H1 (cell line): ENCODE data around the gene ACTN2. TPM values are rescaled to one million over a fixed set of nuclear protein-coding genes. Genes with fewer than 3 reads are reported as not detected.

Source experiments
- CHD1 ChIP-seq: IDR thresholded peaks from 2 replicates; pipeline ENCODE4 v1.6.1; 2012; ENCODE audit warnings: low read depth, low read length, improper control_type of control experiment
- CREB1 ChIP-seq: IDR thresholded peaks from 2 replicates; pipeline ENCODE4 v1.6.1; 2012; ENCODE audit warnings: inconsistent platforms
- CTBP2 ChIP-seq: IDR thresholded peaks from 2 replicates; pipeline ENCODE4 v1.7.0; 2011; ENCODE audit warnings: borderline replicate concordance, mild to moderate bottlenecking, moderate library complexity, mixed read lengths, low read length; ENCODE audit not compliant: insufficient read depth, insufficient read length
- GTF2F1 ChIP-seq: IDR thresholded peaks from 2 replicates; pipeline ENCODE4 v1.6.1; 2012; ENCODE audit warnings: low read depth, low read length, improper control_type of control experiment, borderline replicate concordance
- KDM4A ChIP-seq: IDR thresholded peaks from one replicate; pipeline ENCODE4 v1.7.1; 2012; ENCODE audit warnings: low read depth, mild to moderate bottlenecking, moderate library complexity, low read length, inconsistent platforms; ENCODE audit not compliant: severe bottlenecking
- POLR2A ChIP-seq, 2 experiments: IDR thresholded peaks; 1 replicate in 1 of 2; 2 replicates in 1 of 2; pipeline ENCODE4 v1.6.1; 2011; ENCODE audit warnings: low read depth in 2 of 2, low read length in 2 of 2, mild to moderate bottlenecking in 2 of 2; ENCODE audit errors: control extremely low read depth in 1 of 2
- SUZ12 ChIP-seq: fragments of 200-600 bp; sonication (generic); IDR thresholded peaks from 2 replicates; pipeline ENCODE4 v1.6.1; 2012; ENCODE audit warnings: mild to moderate bottlenecking, inconsistent platforms, low read length, moderate library complexity, mixed read lengths
- TAF1 ChIP-seq: IDR thresholded peaks from 2 replicates; pipeline ENCODE4 v1.6.1; 2011; ENCODE audit warnings: mild to moderate bottlenecking, low read depth, low read length
- YY1 ChIP-seq: IDR thresholded peaks from 2 replicates; pipeline ENCODE4 v1.6.1; 2011; ENCODE audit warnings: low read depth, mild to moderate bottlenecking, low read length
- polyA plus RNA-seq, 7 experiments: library from polyadenylated mRNA; depleted of rRNA in 3 of 7; stranded (reverse) in 5 of 7; unstranded in 2 of 7; fragments of >200 nt in 5 of 7; fragments of 200-250 nt in 2 of 7; gene quantifications; 1 replicate in 5 of 7; 2 replicates in 1 of 7; 4 replicates in 1 of 7; pipeline versions ENCODE4 v1.2.1 to v1.2.3, GENCODE V29; 2011 to 2013; ENCODE audit warnings: missing spikeins in 2 of 7, mixed read lengths in 2 of 7
- total RNA-seq: library from RNA; stranded (reverse); fragmentation: NEBNext Ultra II Directional; extraction: Animal tissue kit (Norgen Biotek cat#: 25700); gene quantifications from 2 replicates; pipeline ENCODE4 v1.2.1, GENCODE V29; 2021
- TF ChIP-seq, protein P1 (sequence below): fragments of 300-600 bp; sonication (generic); IDR thresholded peaks from 2 replicates; pipeline ENCODE4 v1.7.1; 2012; ENCODE audit warnings: low read length, moderate library complexity, mild to moderate bottlenecking, inconsistent platforms; ENCODE audit not compliant: insufficient replicate concordance

The ACTN2 gene
- total and polyA plus RNA-seq, 2 of the 8 experiments (the other 6 are each of a cell fraction or from before 2014, with no cell fraction given) = 1.9 to 4.1 TPM

DNA sequence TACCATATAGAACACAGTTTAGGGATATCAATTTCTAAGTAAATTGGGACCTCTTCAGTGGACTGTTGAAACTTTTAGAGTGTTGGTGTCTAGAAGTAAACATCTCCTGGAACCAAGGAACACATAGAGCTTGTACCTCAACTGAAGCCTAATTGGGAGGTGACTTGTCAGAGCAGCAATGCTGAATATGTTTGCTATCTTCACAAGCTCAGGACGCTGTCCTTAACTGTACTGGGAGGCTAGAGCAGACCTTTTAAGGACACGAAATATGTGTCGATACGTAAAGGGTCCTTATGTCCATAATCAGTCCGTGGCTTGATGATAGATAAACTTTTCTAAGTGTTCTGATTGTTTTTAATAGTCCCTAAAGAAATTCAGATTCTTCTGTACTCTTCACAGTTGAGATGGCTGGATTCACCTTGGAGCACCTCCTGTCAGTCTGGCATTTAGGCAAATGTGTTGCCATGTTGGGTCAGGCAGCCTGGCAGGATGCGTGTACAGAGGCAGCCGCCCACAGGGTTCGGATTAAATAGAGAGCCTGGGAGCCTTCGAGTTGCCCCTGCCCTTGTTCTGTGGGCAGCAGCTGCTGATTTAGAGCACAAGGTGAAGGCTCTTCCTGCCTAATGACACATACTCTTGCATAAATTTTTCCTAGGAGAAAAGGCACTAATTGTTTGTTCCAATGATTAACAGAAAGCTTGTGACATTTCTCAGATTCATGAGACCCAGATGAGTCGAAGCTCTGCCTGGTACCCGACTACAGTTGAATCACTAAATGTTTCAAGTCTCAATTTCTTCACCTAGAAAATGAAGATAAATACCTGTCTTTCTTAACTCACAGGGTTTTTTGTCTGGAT is 3.6 kb downstream of the ACTN2 start (continued):
- TF ChIP-seq, protein P1, sequence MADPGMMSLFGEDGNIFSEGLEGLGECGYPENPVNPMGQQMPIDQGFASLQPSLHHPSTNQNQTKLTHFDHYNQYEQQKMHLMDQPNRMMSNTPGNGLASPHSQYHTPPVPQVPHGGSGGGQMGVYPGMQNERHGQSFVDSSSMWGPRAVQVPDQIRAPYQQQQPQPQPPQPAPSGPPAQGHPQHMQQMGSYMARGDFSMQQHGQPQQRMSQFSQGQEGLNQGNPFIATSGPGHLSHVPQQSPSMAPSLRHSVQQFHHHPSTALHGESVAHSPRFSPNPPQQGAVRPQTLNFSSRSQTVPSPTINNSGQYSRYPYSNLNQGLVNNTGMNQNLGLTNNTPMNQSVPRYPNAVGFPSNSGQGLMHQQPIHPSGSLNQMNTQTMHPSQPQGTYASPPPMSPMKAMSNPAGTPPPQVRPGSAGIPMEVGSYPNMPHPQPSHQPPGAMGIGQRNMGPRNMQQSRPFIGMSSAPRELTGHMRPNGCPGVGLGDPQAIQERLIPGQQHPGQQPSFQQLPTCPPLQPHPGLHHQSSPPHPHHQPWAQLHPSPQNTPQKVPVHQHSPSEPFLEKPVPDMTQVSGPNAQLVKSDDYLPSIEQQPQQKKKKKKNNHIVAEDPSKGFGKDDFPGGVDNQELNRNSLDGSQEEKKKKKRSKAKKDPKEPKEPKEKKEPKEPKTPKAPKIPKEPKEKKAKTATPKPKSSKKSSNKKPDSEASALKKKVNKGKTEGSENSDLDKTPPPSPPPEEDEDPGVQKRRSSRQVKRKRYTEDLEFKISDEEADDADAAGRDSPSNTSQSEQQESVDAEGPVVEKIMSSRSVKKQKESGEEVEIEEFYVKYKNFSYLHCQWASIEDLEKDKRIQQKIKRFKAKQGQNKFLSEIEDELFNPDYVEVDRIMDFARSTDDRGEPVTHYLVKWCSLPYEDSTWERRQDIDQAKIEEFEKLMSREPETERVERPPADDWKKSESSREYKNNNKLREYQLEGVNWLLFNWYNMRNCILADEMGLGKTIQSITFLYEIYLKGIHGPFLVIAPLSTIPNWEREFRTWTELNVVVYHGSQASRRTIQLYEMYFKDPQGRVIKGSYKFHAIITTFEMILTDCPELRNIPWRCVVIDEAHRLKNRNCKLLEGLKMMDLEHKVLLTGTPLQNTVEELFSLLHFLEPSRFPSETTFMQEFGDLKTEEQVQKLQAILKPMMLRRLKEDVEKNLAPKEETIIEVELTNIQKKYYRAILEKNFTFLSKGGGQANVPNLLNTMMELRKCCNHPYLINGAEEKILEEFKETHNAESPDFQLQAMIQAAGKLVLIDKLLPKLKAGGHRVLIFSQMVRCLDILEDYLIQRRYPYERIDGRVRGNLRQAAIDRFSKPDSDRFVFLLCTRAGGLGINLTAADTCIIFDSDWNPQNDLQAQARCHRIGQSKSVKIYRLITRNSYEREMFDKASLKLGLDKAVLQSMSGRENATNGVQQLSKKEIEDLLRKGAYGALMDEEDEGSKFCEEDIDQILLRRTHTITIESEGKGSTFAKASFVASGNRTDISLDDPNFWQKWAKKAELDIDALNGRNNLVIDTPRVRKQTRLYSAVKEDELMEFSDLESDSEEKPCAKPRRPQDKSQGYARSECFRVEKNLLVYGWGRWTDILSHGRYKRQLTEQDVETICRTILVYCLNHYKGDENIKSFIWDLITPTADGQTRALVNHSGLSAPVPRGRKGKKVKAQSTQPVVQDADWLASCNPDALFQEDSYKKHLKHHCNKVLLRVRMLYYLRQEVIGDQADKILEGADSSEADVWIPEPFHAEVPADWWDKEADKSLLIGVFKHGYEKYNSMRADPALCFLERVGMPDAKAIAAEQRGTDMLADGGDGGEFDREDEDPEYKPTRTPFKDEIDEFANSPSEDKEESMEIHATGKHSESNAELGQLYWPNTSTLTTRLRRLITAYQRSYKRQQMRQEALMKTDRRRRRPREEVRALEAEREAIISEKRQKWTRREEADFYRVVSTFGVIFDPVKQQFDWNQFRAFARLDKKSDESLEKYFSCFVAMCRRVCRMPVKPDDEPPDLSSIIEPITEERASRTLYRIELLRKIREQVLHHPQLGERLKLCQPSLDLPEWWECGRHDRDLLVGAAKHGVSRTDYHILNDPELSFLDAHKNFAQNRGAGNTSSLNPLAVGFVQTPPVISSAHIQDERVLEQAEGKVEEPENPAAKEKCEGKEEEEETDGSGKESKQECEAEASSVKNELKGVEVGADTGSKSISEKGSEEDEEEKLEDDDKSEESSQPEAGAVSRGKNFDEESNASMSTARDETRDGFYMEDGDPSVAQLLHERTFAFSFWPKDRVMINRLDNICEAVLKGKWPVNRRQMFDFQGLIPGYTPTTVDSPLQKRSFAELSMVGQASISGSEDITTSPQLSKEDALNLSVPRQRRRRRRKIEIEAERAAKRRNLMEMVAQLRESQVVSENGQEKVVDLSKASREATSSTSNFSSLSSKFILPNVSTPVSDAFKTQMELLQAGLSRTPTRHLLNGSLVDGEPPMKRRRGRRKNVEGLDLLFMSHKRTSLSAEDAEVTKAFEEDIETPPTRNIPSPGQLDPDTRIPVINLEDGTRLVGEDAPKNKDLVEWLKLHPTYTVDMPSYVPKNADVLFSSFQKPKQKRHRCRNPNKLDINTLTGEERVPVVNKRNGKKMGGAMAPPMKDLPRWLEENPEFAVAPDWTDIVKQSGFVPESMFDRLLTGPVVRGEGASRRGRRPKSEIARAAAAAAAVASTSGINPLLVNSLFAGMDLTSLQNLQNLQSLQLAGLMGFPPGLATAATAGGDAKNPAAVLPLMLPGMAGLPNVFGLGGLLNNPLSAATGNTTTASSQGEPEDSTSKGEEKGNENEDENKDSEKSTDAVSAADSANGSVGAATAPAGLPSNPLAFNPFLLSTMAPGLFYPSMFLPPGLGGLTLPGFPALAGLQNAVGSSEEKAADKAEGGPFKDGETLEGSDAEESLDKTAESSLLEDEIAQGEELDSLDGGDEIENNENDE = no peak
- TF ChIP-seq CTBP2 (no peak), SUZ12 (no peak), CHD1 (no peak), CREB1 (no peak), KDM4A (no peak), POLR2A (IDR thresholded peaks at IDR 0.05; ENCODE audit: control extremely low read depth in 1 of 2, low read depth in 2 of 2, low read length in 2 of 2) (no peak), TAF1 (no peak), GTF2F1 (no peak), YY1 (no peak)
- TF ChIP-seq, all 59 proteins: peak for 0
